Activated CD8-positive, alpha-beta T cell treated with anti-CD3 and anti-CD28 coated beads for 36 hours (primary cell): Measurements from ENCODE around the gene MSRB1. TPM values are rescaled to one million over a fixed set of nuclear protein-coding genes. Genes with fewer than 3 reads are reported as not detected.

Experiments used
- ATAC-seq: fragments of 200-7000 bp; cut with Tn5 transposase; one replicate; pipeline ENCODE4 v1.10.0; 2021; ENCODE audit warnings: mild to moderate bottlenecking, moderate library complexity
- CTCF ChIA-PET: fragments of 350-600 bp; sonication (Branson Sonifier 250); formaldehyde crosslinking; loops from one replicate; lab custom pipeline; 2021; ENCODE audit warnings: antibody characterized with exemption; lab: Charles Lee
- POLR2A ChIA-PET: fragments of 350-600 bp; sonication (Branson Sonifier 250); formaldehyde crosslinking; loops from one replicate; lab custom pipeline; 2021; ENCODE audit warnings: antibody characterized with exemption; lab: Charles Lee
- DNase-seq: peaks from one replicate; pipeline ENCODE4 v3.0.0-alpha.2; 2020
- H3K27ac Mint-ChIP-seq: one replicate; pipeline ENCODE4 v1.8.0; 2021; ENCODE audit warnings: mild to moderate bottlenecking, mixed read lengths
- H3K27me3 Mint-ChIP-seq: one replicate; pipeline ENCODE4 v1.8.0; 2021; ENCODE audit warnings: mixed read lengths
- H3K36me3 Mint-ChIP-seq: one replicate; pipeline ENCODE4 v1.8.0; 2021; ENCODE audit warnings: low read depth, mixed read lengths
- H3K4me1 Mint-ChIP-seq: one replicate; pipeline ENCODE4 v1.8.0; 2021; ENCODE audit warnings: low read depth, mixed read lengths
- H3K4me3 Mint-ChIP-seq: one replicate; pipeline ENCODE4 v1.8.0; 2021; ENCODE audit warnings: mild to moderate bottlenecking, moderate library complexity, mixed read lengths
- H3K9me3 Mint-ChIP-seq: one replicate; pipeline ENCODE4 v1.8.0; 2021; ENCODE audit warnings: mixed read lengths
- intact Hi-C: fragments of 100-400 bp; cut with micrococcal nuclease; formaldehyde crosslinking; loops from one replicate; pipeline ENCODE4 v1.10.0; 2022
- total RNA-seq, 2 experiments: library from RNA; stranded (reverse); gene quantifications; one replicate each; pipeline ENCODE4 v1.2.3, GENCODE V29; 2021
- TF ChIP-seq, protein P1 (sequence below): fragments of 200-600 bp; IDR thresholded peaks from one replicate; pipeline ENCODE4 v1.8.0; 2022; ENCODE audit warnings: antibody characterized with exemption, mild to moderate bottlenecking

MSRB1 gene
- total RNA-seq, 2 experiments from 2014 or later: 15.5 to 18.1 TPM

DNA sequence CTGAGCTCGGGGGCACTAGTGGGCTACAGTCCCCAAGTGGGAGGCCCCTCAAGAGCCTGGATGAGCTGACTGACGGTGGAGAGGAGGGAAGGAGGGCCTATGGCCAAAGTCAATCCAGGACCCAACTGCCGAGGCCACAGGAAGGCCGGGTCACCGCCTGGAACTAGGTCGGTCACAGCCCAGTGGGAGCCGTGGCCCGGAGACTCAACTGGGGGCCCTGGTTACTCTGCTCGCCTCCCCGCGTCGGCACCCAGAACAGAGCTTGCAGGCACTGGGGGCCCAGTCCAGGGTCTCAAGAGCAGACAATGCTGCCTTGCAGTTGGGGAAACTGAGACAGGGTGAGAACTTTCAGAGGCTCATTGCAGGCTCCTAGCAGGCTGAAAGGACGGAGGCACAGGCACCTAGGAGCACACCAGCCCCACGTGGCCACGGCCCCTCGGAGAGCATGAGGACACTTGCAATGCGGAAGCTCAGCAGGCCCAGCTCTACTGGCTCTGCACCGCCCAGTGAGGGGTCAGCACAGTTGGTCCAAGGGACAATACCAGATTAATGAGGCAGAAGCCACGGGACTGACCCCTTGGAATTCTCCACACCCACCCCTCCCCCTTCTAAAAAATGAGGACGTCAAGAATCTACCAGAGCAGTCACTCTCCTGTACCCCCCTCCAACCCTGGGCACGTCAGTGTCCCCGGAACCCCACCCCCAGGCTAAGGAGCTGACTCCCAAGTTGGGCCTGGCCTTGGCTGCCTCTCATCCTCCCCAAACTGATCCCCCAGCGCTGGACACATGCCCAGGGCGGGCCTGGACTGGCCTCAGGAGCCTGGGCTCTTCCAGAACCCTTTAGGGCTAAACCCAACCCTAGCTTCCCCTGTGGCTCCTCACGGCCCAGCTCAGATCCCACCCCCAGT is 27.0 kb downstream of the MSRB1 start:
- Mint-ChIP-seq H3K4me1 (no peaks in the 10 kb centered on the region), H3K36me3 (no peaks in the 10 kb centered on the region), H3K27ac (no peak overlapping the region), H3K9me3 (no peaks in the 10 kb centered on the region), H3K27me3 (peaks cover 36% of the 10 kb centered on the region), H3K4me3 (no peak overlapping the region)
- ChIA-PET POLR2A (interaction anchor here (0.8 to 1.2 kb wide), 2 partner anchors 12 to 45 kb away, joined by 3 read pairs; no protein-coding TSS in a partner anchor), CTCF (interaction anchor here (1.4 to 1.6 kb wide), 1 partner anchor 14 kb away, joined by 4 to 5 read pairs; no protein-coding TSS in a partner anchor)
- intact Hi-C loops: loop anchor here (5.0 kb wide), 1 partner anchor 54 kb away; no protein-coding TSS in a partner anchor
- ATAC-seq (no peak), DNase-seq (no peak)
- TF ChIP-seq, protein P1, sequence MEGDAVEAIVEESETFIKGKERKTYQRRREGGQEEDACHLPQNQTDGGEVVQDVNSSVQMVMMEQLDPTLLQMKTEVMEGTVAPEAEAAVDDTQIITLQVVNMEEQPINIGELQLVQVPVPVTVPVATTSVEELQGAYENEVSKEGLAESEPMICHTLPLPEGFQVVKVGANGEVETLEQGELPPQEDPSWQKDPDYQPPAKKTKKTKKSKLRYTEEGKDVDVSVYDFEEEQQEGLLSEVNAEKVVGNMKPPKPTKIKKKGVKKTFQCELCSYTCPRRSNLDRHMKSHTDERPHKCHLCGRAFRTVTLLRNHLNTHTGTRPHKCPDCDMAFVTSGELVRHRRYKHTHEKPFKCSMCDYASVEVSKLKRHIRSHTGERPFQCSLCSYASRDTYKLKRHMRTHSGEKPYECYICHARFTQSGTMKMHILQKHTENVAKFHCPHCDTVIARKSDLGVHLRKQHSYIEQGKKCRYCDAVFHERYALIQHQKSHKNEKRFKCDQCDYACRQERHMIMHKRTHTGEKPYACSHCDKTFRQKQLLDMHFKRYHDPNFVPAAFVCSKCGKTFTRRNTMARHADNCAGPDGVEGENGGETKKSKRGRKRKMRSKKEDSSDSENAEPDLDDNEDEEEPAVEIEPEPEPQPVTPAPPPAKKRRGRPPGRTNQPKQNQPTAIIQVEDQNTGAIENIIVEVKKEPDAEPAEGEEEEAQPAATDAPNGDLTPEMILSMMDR: no peak

DNA sequence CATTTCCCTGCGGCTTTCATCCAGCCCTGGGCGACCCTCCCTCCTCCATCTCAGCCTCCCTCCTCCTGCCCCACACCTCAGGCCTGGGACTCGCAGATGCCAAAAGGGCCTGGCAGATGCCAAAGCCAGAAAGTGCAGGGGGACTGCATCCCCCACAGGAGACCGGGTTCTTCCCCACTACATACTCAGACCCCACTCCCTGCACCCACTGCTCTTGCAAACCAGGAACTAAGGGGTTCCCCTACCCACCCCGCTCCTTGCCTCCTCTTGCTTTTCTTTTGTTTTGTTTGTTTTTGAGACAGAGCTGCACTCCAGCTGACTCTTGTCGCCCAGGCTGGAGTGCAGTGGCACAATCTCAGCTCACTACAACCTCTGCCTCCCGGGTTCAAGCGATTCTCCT is 28.0 kb downstream of the MSRB1 start:
- ChIA-PET CTCF (interaction anchor here (1.6 kb wide), 1 partner anchor 14 kb away, joined by 4 read pairs; no protein-coding TSS in a partner anchor), POLR2A (no interaction called here)
- no peak for DNase-seq
- TF ChIP-seq, protein P1: no peak
- Mint-ChIP-seq H3K36me3 (no peaks in the 10 kb centered on the region), H3K4me3 (no peak overlapping the region), H3K9me3 (no peaks in the 10 kb centered on the region), H3K4me1 (no peaks in the 10 kb centered on the region), H3K27me3 (peaks cover 28% of the 10 kb centered on the region), H3K27ac (no peak overlapping the region)
- intact Hi-C loops: loop anchor here (5.0 kb wide), 1 partner anchor 53 kb away; no protein-coding TSS in a partner anchor
- ATAC-seq: no peak

DNA sequence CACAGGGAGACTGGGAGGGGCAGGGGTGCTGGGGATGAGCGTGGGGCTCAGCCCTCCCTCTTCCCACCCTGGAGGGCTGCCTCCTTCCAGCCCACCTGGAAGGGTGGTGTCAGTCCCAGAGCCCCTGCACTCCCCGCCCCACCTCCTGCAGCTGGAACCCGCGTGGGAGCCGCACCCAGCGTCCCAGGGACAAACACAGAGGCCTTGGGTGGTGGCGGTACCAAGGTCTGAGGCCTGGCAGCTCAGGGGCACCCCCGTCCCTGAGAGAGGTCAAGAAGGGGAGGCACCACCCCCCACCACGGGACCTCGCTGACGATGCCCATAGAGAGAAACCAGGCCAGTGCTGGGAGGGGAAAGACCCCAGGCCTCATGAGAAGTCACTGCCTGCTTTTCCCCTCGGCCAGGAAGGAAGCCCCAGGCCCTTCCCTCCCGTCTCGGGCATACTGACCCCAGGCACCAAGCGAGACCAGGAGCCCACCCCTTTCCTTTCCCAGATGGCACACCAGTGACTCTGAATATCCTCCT is 28.9 kb downstream of the MSRB1 start:
- Mint-ChIP-seq H3K4me3 (no peak overlapping the region), H3K9me3 (no peaks in the 10 kb centered on the region), H3K27ac (no peak overlapping the region), H3K36me3 (no peaks in the 10 kb centered on the region), H3K4me1 (no peaks in the 10 kb centered on the region), H3K27me3 (peaks cover 26% of the 10 kb centered on the region)
- TF ChIP-seq, protein P1: no peak
- ChIA-PET CTCF (interaction anchor here (1.6 kb wide), 1 partner anchor 15 kb away, joined by 4 read pairs; no protein-coding TSS in a partner anchor), POLR2A (interaction anchor here (0.6 kb wide), 1 partner anchor 140 kb away, joined by 3 read pairs; no protein-coding TSS in a partner anchor)
- intact Hi-C loops: no loop called here
- ATAC-seq (no peak), DNase-seq (no peak)

DNA sequence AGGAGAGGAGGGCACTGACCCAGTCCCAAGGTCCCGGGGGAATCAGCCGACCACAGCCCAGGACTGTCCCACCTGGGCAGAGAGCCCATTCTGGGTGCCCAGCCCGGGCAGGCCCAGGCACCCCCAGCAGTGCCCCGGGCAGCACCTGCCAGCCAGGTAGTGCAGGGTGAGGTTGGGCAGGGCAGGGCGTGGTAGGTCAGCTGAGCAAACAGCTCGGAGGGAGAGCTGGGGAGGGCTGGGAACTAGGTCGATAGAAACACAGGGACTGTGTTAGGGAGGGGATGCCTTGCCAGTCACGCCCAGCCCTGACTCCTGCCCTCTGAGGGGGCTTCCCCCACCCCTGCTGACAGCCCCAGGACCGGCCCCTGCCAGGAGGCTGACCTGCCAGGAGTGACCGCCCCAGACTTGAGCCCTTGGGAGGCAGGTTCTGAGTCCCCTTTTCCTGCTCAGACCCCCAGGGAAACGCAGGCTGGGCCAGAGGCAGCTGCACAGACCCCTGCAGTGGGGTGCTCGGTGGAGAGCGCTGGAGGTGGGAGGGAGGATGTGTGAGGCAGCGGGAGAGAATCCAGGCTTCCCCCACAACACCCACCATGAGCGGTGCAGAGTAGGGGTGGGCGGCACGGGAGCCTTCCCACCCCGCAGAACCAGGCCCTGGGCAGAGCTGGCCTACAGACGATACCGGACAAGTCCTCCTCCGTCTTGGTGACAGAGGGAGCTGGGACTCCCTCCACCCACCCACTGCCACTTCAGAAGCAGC is 29.5 kb downstream of the MSRB1 start:
- H3K27me3 Mint-ChIP-seq: peaks cover 26% of the 10 kb centered on the region
- TF ChIP-seq, protein P1: no peak
- H3K4me1 Mint-ChIP-seq: no peaks in the 10 kb centered on the region
- H3K36me3 Mint-ChIP-seq: no peaks in the 10 kb centered on the region
- no peak for ATAC-seq
- CTCF ChIA-PET: no interaction called here
- H3K27ac Mint-ChIP-seq: no peak overlapping the region
- POLR2A ChIA-PET: interaction anchor here (0.6 kb wide), 1 partner anchor 139 kb away, joined by 3 read pairs; no protein-coding TSS in a partner anchor
- intact Hi-C loops: no loop called here
- no peaks in the 10 kb centered on the region for H3K9me3 Mint-ChIP-seq
- no peak for DNase-seq
- no peak overlapping the region for H3K4me3 Mint-ChIP-seq
